ENCODE measurements around the gene PDE6G.

PDE6G gene

GRCh38 chr17:81656118-81656743, at the start of gene PDE6G:
PDE6G (minus strand) TSS chr17:81656542; CDS start chr17:81653305, 3,237 bp downstream.
- DNase-seq (ENCODE audit: low read depth in 3 of 3, low spot score in 1 of 3): no peak

GRCh38 chr17:81705518-81706231, 49.3 kb upstream of the PDE6G start:
- no peak for DNase-seq (ENCODE audit: low read depth in 3 of 3, low spot score in 1 of 3)

- DNase-seq (ENCODE audit: low read depth in 3 of 3, low spot score in 1 of 3): no peak
Measured at GRCh38 chr17:81703747-81704654, 47.7 kb upstream of the PDE6G start.

- peak; percentile 62 to 77 (median 66) for DNase-seq (ENCODE audit: low read depth in 3 of 3, low spot score in 1 of 3)
Measured at GRCh38 chr17:81702934-81703746, 46.8 kb upstream of the PDE6G start, which contains the start of gene MRPL12. MRPL12 (plus strand) TSS chr17:81703367; CDS start chr17:81703502, 135 bp downstream.

- no peak for DNase-seq (ENCODE audit: low read depth in 3 of 3, low spot score in 1 of 3)
Measured at GRCh38 chr17:81701288-81702071, 45.1 kb upstream of the PDE6G start.

GRCh38 chr17:81700353-81701287, 44.3 kb upstream of the PDE6G start:
- no peak for DNase-seq (ENCODE audit: low read depth in 3 of 3, low spot score in 1 of 3)

- DNase-seq (ENCODE audit: low read depth in 3 of 3, low spot score in 1 of 3): no peak
Measured at GRCh38 chr17:81697261-81698044, 41.1 kb upstream of the PDE6G start.

- DNase-seq (ENCODE audit: low read depth in 3 of 3, low spot score in 1 of 3): no peak
Measured at GRCh38 chr17:81696218-81696941, 40.0 kb upstream of the PDE6G start.

- no peak for DNase-seq (ENCODE audit: low read depth in 3 of 3, low spot score in 1 of 3)
Measured at GRCh38 chr17:81695801-81696200, 39.5 kb upstream of the PDE6G start.

GRCh38 chr17:81695211-81695610, 38.9 kb upstream of the PDE6G start:
- no peak for DNase-seq (ENCODE audit: low read depth in 3 of 3, low spot score in 1 of 3)

- no peak for DNase-seq (ENCODE audit: low read depth in 3 of 3, low spot score in 1 of 3)
Measured at GRCh38 chr17:81694810-81695209, 38.5 kb upstream of the PDE6G start.

GRCh38 chr17:81693509-81694210, 37.3 kb upstream of the PDE6G start:
- DNase-seq (ENCODE audit: low read depth in 3 of 3, low spot score in 1 of 3): no peak

GRCh38 chr17:81691608-81692007, 35.3 kb upstream of the PDE6G start:
- DNase-seq (ENCODE audit: low read depth in 3 of 3, low spot score in 1 of 3): no peak

- no peak for DNase-seq (ENCODE audit: low read depth in 3 of 3, low spot score in 1 of 3)
Measured at GRCh38 chr17:81691196-81691595, 34.9 kb upstream of the PDE6G start.

GRCh38 chr17:81690549-81690948, 34.2 kb upstream of the PDE6G start:
- no peak for DNase-seq (ENCODE audit: low read depth in 3 of 3, low spot score in 1 of 3)

- DNase-seq (ENCODE audit: low read depth in 3 of 3, low spot score in 1 of 3): no peak
Measured at GRCh38 chr17:81690066-81690465, 33.7 kb upstream of the PDE6G start.

GRCh38 chr17:81688616-81689015, 32.3 kb upstream of the PDE6G start:
- no peak for DNase-seq (ENCODE audit: low read depth in 3 of 3, low spot score in 1 of 3)

All from stimulated activated CD4-positive, alpha-beta T cell treated with anti-CD3 and anti-CD28 coated beads, TNF-alpha, amount 100 ng/mL, for 1 hour (primary cell).